Immature natural killer cell (primary cell): ENCODE results near the gene FXYD1. TPM values are rescaled to one million over a fixed set of nuclear protein-coding genes. Genes with fewer than 3 reads are reported as not detected.
"Not testable (repeated sequence)": the region's sequence is repeated elsewhere in the genome, so short reads cannot be mapped to it uniquely, and the experiment has no call there.

Experiments
- DNase-seq, 3 donors: peaks; one replicate each; pipeline ENCODE4 v3.0.0; 2022; ENCODE audit warnings: mixed read lengths in 1 of 3
- H3K27ac Mint-ChIP-seq, 6 donors: one replicate each; pipeline ENCODE4 v1.8.0; 2020; ENCODE audit warnings: mixed read lengths in 6 of 6, mild to moderate bottlenecking in 5 of 6, inconsistent platforms in 4 of 6, moderate library complexity in 3 of 6
- H3K27me3 Mint-ChIP-seq, 3 donors: one replicate each; pipeline ENCODE4 v1.8.0; 2020 to 2021; ENCODE audit warnings: low read depth in 3 of 3, mild to moderate bottlenecking in 3 of 3, mixed read lengths in 3 of 3, moderate library complexity in 3 of 3, inconsistent platforms in 1 of 3
- H3K36me3 Mint-ChIP-seq, 3 donors: one replicate each; pipeline ENCODE4 v1.8.0; 2020; ENCODE audit warnings: mixed read lengths in 3 of 3, inconsistent platforms in 2 of 3, mild to moderate bottlenecking in 2 of 3
- H3K4me1 Mint-ChIP-seq, 2 donors: one replicate each; pipeline ENCODE4 v1.8.0; 2020; ENCODE audit warnings: inconsistent platforms in 2 of 2, mild to moderate bottlenecking in 2 of 2, mixed read lengths in 2 of 2, moderate library complexity in 1 of 2
- H3K4me3 Mint-ChIP-seq, 5 donors: one replicate each; pipeline ENCODE4 v1.8.0; 2020; ENCODE audit warnings: mild to moderate bottlenecking in 5 of 5, mixed read lengths in 5 of 5, inconsistent platforms in 3 of 5, moderate library complexity in 3 of 5
- H3K9me3 Mint-ChIP-seq, 6 donors: one replicate each; pipeline ENCODE4 v1.8.0; 2020; ENCODE audit warnings: mild to moderate bottlenecking in 6 of 6, mixed read lengths in 6 of 6, inconsistent platforms in 4 of 6, moderate library complexity in 3 of 6
- polyA plus RNA-seq, 3 donors: library from polyadenylated mRNA; unstranded; fragments of 300-500 nt; fragmentation: Illumina TruSeq; gene quantifications; one replicate each; pipeline ENCODE4 v1.2.3, GENCODE V29; 2021

Gene FXYD1
- polyA plus RNA-seq, 3 donors from 2014 or later: 0.53 to 0.83 TPM; not detected in 1

- Mint-ChIP-seq H3K9me3 (no peaks in the 10 kb centered on the region), H3K4me1 (peaks cover 17 to 25% of the 10 kb centered on the region in 2 donors), H3K36me3 (no peaks in the 10 kb centered on the region), H3K27ac (peak overlapping the region in 1 of 6 donors; percentile 16), H3K4me3 (no peak overlapping the region), H3K27me3 (peaks cover 2 to 14% (median 3%) of the 10 kb centered on the region in 3 donors)
- no peak for DNase-seq
These were observed 11.8 kb downstream of the FXYD1 start for GRCh38 chr19:35150445-35150844.

DNA sequence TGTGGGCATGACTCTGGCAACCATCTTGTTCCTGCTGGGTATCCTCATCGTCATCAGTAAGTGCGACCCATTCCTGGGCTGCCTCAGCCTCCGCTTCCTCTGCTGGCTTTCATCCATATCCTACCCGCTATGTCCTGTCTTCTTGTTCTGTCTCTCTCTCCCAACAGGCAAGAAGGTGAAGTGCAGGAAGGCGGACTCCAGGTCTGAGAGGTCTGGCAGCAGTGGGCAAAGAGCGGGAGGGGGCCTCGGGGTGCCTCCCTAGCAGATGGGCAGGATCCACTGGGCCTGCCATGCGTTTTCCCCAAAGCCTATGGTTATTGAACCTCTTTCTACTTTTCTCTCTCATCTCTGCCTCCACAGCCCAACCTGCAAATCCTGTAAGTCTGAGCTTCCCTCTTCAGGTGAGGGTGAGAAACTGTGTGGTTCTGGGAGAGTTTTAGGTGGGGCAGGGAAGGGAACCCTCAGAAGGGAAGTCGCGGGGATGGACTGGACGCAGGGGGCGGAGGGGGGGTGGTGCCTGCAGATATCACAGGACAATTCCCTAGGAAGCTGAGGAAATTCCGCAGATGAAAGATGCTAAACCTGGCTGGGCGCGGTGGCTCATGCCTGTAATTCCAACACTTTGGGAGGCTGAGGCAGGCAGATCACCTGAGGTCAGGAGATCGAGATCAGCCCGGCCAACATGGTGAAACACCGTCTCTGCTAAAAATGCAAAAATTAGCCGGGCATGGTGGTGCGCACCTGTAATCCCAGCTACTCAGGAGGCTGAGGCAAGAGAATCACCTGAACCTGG is 12.8 kb downstream of the FXYD1 start:
- peak overlapping the region in 1 of 6 donors; percentile 46 for H3K27ac Mint-ChIP-seq
- H3K27me3 Mint-ChIP-seq: peaks cover 2 to 18% (median 3%) of the 10 kb centered on the region in 3 donors
- H3K4me3 Mint-ChIP-seq: no peak overlapping the region
- peaks cover 0 to 2% (median 0%) of the 10 kb centered on the region in 3 donors for H3K36me3 Mint-ChIP-seq
- DNase-seq: no peak
- H3K4me1 Mint-ChIP-seq: peaks cover 27 to 35% of the 10 kb centered on the region in 2 donors
- H3K9me3 Mint-ChIP-seq: no peaks in the 10 kb centered on the region

DNA sequence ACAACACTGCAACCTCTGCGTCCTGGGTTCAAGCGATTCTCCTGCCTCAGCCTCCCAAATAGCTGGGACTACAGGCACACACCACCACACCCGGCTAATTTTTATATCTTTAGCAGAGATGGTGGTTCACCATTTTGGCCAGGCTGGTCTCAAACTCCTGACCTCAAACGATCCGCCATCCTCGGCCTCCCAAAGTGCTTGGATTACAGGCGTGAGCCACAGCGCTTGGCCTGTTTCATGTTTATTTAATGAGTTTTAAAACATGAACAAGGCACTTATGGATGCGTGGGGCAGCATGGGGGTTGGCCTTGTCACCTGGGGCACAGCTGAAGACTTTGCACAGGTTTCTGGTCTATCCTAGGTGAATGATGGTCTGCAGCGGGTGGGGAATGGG is 14.5 kb downstream of the FXYD1 start:
- Mint-ChIP-seq H3K4me1 (peaks cover 42 to 44% of the 10 kb centered on the region in 2 donors), H3K4me3 (peak overlapping the region; percentile 90 to 99 (median 98)), H3K27me3 (peaks cover 2 to 18% (median 3%) of the 10 kb centered on the region in 3 donors)

DNA sequence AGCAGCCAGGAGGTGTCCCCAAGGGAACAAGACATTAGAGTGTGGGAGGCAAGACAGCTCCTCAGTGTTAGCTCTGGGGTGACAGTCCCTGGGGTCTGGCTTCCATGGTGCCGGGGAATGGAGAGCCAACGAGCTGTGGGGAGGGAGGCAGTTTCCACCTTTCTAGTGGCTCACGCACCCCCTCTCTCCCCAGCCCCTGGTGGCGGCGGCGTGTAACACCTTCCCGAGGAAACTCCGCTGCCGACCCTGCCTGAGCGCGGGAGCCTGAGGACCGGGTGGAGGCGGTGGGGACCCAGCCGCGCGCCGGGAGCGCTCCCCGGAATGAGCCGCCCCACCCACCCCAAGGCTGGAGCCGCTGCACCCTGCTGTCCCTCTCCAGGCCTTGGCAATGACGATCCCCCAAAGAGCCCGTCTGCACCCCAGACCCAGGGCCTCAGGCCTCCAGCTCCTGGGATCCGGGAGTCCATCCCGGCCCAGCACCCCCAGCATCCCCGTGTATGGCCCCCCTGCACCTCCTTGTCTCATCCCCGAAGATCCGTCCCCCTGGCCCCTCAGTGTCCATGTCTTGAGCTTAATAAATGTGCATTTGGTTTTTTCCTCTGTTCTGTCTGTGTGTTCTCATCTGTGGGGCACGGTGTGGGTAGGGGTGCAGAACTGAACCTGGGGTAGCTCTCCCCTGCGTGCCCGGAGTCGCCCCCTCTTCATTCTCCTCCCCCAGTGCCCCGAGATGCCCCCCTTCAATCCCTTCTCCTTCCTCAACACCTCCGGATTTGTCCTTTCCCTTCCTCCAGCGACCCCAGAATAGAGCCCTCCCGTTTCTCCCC is 15.3 kb downstream of the FXYD1 start:
- DNase-seq: peak; percentile 60 to 65 (median 63)
- peaks cover 9 to 15% (median 11%) of the 10 kb centered on the region in 3 donors for H3K36me3 Mint-ChIP-seq
- peaks cover 2 to 18% (median 3%) of the 10 kb centered on the region in 3 donors for H3K27me3 Mint-ChIP-seq
- H3K27ac Mint-ChIP-seq: peak overlapping the region; percentile 91 to 99 (median 96)
- peak overlapping the region; percentile 90 to 99 (median 98) for H3K4me3 Mint-ChIP-seq
- peaks cover 43 to 51% of the 10 kb centered on the region in 2 donors for H3K4me1 Mint-ChIP-seq
- no peaks in the 10 kb centered on the region for H3K9me3 Mint-ChIP-seq

More for the DNA sequence above, 14.5 kb downstream of the FXYD1 start:
- not testable (repeated sequence) for H3K9me3 Mint-ChIP-seq, H3K36me3 Mint-ChIP-seq, DNase-seq
- peak overlapping the region; percentile 19 to 87 (median 66) for H3K27ac Mint-ChIP-seq

DNA sequence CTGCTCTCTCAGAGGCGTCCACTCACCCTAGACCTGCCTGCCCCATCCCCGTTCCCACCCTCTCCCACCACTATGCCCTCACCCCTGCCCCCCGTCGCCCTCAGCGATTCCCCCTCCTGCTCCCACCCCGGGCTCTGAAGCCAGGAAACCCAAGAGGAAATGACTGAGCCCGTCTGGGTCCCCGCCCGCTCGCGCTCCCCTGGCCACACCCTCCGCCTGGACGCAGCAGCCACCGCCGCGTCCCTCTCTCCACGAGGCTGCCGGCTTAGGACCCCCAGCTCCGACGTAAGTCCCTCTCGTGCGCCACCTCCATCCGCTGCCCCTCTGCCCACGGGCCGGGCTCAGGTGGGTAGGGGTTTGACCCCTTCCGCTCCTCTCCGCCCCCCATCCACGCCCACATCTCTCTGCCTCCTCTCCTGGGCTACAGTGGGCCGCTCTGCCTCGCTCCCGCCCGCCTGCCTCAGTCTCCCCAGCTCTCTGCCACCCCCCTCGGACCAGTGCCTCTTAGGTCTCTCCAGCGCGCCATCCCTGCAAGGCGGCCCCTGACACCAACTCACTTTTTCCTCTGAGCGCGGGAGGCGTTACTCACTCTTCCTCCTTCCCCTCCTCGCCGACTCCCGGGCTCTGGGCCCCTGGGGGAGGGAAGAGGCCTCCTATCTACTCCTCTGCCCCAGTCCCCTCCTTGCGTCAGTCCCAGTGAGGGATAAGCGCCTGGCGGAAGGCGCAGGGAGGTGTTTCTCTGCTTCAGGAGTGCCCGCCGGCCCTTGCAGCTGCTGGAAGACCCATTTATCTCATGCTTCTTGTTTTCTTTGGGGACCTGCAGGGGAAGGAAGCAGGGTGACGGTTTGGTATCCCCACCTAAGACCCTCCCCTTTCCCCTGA is 16.1 kb downstream of the FXYD1 start, which contains the start of gene FXYD5:
TSS of gene FXYD5 (plus strand) at position 211 of the 882 bp plus-strand sequence. CDS start 816 bp downstream, outside the sequence.
- Mint-ChIP-seq H3K27ac (peak within 1 kb of the TSS; percentile 91 to 99 (median 96)), H3K4me3 (peak within 1 kb of the TSS; percentile 90 to 99 (median 98)), H3K9me3 (no peaks in the 10 kb centered on the region), H3K4me1 (peaks cover 49 to 59% of the 10 kb centered on the region in 2 donors), H3K36me3 (peaks cover 14 to 22% (median 19%) of the 10 kb centered on the region in 3 donors), H3K27me3 (peaks cover 2 to 18% (median 3%) of the 10 kb centered on the region in 3 donors)
- DNase-seq: peak; percentile 58 to 68 (median 67)

GRCh38 chr19:35155441-35155840 is 16.8 kb downstream of the FXYD1 start:
- H3K27me3 Mint-ChIP-seq: peaks cover 0 to 16% (median 3%) of the 10 kb centered on the region in 3 donors
- DNase-seq: peak; percentile 45 to 47 (median 45)
- H3K4me1 Mint-ChIP-seq: peaks cover 49 to 60% of the 10 kb centered on the region in 2 donors

GRCh38 chr19:35155981-35156672 is 17.5 kb downstream of the FXYD1 start:
- no peak for DNase-seq
- peaks cover 51 to 65% of the 10 kb centered on the region in 2 donors for H3K4me1 Mint-ChIP-seq
- peaks cover 16 to 28% (median 27%) of the 10 kb centered on the region in 3 donors for H3K36me3 Mint-ChIP-seq
- no peaks in the 10 kb centered on the region for H3K9me3 Mint-ChIP-seq
- peak overlapping the region; percentile 91 to 99 (median 96) for H3K27ac Mint-ChIP-seq
- peak overlapping the region; percentile 90 to 99 (median 98) for H3K4me3 Mint-ChIP-seq
- H3K27me3 Mint-ChIP-seq: peaks cover 0 to 16% (median 4%) of the 10 kb centered on the region in 3 donors

More at GRCh38 chr19:35155441-35155840, 16.8 kb downstream of the FXYD1 start:
- H3K27ac Mint-ChIP-seq: peak overlapping the region; percentile 91 to 99 (median 96)
- no peaks in the 10 kb centered on the region for H3K9me3 Mint-ChIP-seq
- H3K4me3 Mint-ChIP-seq: peak overlapping the region; percentile 90 to 99 (median 98)
- H3K36me3 Mint-ChIP-seq: peaks cover 14 to 23% (median 21%) of the 10 kb centered on the region in 3 donors

- Mint-ChIP-seq H3K36me3 (peaks cover 22 to 34% (median 33%) of the 10 kb centered on the region in 3 donors), H3K4me3 (peak overlapping the region; percentile 90 to 99 (median 98)), H3K9me3 (no peaks in the 10 kb centered on the region), H3K27me3 (peaks cover 0 to 16% (median 3%) of the 10 kb centered on the region in 3 donors), H3K27ac (peak overlapping the region; percentile 91 to 99 (median 96)), H3K4me1 (peaks cover 53 to 70% of the 10 kb centered on the region in 2 donors)
- DNase-seq: no peak
These were observed 18.0 kb downstream of the FXYD1 start for GRCh38 chr19:35156673-35157014.

DNA sequence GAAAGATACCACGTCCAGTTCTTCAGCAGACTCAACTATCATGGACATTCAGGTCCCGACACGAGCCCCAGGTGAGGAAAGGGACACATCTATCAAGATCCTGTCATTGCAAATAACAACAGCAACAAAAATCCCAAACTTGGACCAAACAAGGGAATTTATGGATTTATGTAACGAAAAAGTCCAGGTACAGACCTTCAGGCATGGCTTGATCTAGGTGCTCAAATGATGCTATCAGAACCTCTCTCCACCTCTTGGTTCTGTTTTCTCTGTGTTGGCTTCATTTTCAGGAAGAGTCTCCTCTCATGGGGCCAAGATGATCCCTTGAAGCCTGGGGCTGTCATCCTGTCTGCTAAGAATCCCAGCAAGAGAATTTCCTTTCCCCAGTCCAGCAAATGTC is 18.8 kb downstream of the FXYD1 start:
- Mint-ChIP-seq H3K36me3 (peaks cover 28 to 41% (median 40%) of the 10 kb centered on the region in 3 donors), H3K27me3 (peaks cover 0 to 12% (median 3%) of the 10 kb centered on the region in 3 donors), H3K9me3 (no peaks in the 10 kb centered on the region), H3K4me3 (peak overlapping the region in 1 of 5 donors; percentile 45), H3K4me1 (peaks cover 54 to 76% of the 10 kb centered on the region in 2 donors), H3K27ac (peak overlapping the region in 2 of 6 donors; percentile 70 to 94)
- DNase-seq: no peak

DNA sequence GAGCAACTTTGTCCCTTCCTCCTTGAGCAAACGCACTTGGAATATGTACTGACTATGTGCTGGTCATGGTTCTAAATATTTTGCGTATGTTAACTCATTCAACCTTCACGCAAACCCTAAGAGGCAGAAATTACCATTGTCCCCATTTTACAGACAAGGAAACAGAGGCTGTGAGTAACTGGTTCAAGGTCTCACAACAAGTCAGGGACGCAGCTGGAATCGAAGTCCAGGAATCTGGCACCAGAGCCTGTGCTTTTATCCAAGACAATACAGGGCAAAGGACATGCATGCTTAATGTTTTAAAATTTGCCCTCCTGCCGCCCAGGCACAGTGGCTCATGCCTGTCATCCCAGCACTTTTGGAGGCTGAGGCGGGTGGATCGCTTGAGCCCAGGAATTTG is 21.0 kb downstream of the FXYD1 start:
- Mint-ChIP-seq H3K4me1 (peaks cover 44 to 76% of the 10 kb centered on the region in 2 donors), H3K36me3 (peaks cover 42 to 63% (median 57%) of the 10 kb centered on the region in 3 donors), H3K4me3 (no peak overlapping the region), H3K27ac (peak overlapping the region in 2 of 6 donors; percentile 40 to 66), H3K27me3 (peaks cover 0 to 7% (median 2%) of the 10 kb centered on the region in 3 donors), H3K9me3 (no peaks in the 10 kb centered on the region)
- no peak for DNase-seq

GRCh38 chr19:35160629-35161433 is 22.2 kb downstream of the FXYD1 start:
- Mint-ChIP-seq H3K4me3 (peak overlapping the region in 1 of 5 donors; percentile 23), H3K27ac (peak overlapping the region in 3 of 6 donors; percentile 39 to 76 (median 67)), H3K4me1 (peaks cover 35 to 70% of the 10 kb centered on the region in 2 donors), H3K36me3 (peaks cover 49 to 74% (median 68%) of the 10 kb centered on the region in 3 donors), H3K9me3 (no peaks in the 10 kb centered on the region), H3K27me3 (peaks cover 0 to 4% (median 2%) of the 10 kb centered on the region in 3 donors)
- no peak for DNase-seq
